ENCODE measurements around the gene ANG. TPM values are rescaled to one million over a fixed set of nuclear protein-coding genes. Genes with fewer than 3 reads are reported as not detected.

The ANG gene
- total RNA-seq, 1 donor from 2014 or later = 4.0 TPM

DNA sequence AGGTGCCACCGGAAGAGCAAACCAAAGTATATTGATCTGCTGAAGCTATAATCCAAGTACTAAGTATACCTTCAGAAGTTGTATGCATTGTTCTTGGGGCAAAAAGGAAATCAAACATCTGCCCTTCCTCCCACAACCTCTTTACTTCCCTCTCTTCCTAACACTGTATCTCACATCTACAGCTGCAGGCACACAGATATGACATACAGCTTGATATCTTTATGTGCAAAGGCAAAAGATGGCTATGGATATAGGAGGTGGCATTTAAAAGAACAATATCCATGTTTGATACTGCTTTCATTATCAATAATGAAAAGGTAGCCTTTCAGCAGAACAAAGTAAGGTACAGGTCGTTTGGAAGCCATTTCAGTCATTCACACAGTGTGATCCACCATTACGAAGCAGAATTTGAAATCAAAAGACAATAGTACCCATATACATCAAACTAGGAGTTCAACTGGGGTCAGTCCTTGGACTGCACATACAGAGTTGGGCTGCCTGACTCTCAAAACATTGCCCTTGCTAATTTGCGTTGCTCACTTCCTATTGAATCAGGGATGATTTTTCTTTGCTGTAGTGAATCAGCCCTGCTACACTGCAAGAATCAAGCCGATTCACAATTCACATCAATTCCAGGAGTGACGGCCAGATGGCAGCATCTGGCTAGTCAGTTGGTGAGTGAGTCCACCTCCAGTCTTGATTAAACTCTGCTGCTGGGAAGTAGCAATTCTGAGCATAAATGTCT, 8.9 kb downstream of the ANG start:
- Histone ChIP-seq H2AFZ (ENCODE audit: low read depth, low read length) (no peak overlapping the region), H3K27ac (ENCODE audit: low read depth, low read length) (no peak overlapping the region), H3K27me3 (ENCODE audit: insufficient read depth, low read length) (no peaks in the 10 kb centered on the region), H3K79me2 (ENCODE audit: insufficient read depth, low read length) (no peaks in the 10 kb centered on the region), H3K9me3 (ENCODE audit: insufficient read depth, low read depth, low read length) (no peaks in the 10 kb centered on the region), H3K4me3 (ENCODE audit: insufficient read depth, low read depth, low read length) (no peak overlapping the region), H4K20me1 (ENCODE audit: insufficient read depth, low read length) (no peaks in the 10 kb centered on the region), H3K36me3 (ENCODE audit: insufficient read depth, low read length) (no peaks in the 10 kb centered on the region), H3K9ac (ENCODE audit: low read length) (no peak overlapping the region), H3K4me1 (ENCODE audit: insufficient read depth, low read length) (no peaks in the 10 kb centered on the region), H3K4me2 (ENCODE audit: low read length) (no peak overlapping the region)
- Mint-ChIP-seq H3K27ac (ENCODE audit: unreplicated experiment) (no peak overlapping the region), H3K4me3 (ENCODE audit: unreplicated experiment) (no peak overlapping the region), H3K27me3 (ENCODE audit: low read depth, unreplicated experiment) (no peaks in the 10 kb centered on the region), H3K4me1 (ENCODE audit: low read depth, unreplicated experiment) (no peaks in the 10 kb centered on the region), H3K9me3 (ENCODE audit: unreplicated experiment) (no peaks in the 10 kb centered on the region), H3K36me3 (ENCODE audit: low read depth, unreplicated experiment) (no peaks in the 10 kb centered on the region)
- DNase-seq (ENCODE audit: low read depth) (peak; percentile 24), FAIRE-seq (peak; percentile 69)
- TF ChIP-seq EZH2 (IDR thresholded peaks at IDR 0.05; ENCODE audit: insufficient read depth, low read length) = no peak
- TF ChIP-seq, protein P1, sequence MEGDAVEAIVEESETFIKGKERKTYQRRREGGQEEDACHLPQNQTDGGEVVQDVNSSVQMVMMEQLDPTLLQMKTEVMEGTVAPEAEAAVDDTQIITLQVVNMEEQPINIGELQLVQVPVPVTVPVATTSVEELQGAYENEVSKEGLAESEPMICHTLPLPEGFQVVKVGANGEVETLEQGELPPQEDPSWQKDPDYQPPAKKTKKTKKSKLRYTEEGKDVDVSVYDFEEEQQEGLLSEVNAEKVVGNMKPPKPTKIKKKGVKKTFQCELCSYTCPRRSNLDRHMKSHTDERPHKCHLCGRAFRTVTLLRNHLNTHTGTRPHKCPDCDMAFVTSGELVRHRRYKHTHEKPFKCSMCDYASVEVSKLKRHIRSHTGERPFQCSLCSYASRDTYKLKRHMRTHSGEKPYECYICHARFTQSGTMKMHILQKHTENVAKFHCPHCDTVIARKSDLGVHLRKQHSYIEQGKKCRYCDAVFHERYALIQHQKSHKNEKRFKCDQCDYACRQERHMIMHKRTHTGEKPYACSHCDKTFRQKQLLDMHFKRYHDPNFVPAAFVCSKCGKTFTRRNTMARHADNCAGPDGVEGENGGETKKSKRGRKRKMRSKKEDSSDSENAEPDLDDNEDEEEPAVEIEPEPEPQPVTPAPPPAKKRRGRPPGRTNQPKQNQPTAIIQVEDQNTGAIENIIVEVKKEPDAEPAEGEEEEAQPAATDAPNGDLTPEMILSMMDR (IDR thresholded peaks at IDR 0.05; ENCODE audit: insufficient read depth, low read depth, low read length) = peak; percentile 75

DNA sequence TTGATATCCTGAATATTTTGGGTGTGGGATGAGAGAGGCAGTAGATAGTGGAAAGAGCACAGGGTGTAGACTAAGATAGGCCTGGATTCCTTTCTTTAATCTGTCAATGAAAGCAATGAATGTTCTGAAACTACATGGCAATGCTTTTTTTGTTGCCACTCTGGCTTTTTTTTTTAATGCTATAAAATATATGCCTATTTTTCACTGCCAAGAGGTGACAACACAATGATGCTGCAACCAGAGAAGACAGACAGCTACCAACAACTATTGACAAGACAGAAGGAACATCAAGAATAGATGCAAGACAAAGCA, 9.4 kb downstream of the ANG start:
- TF ChIP-seq, protein P1 (IDR thresholded peaks at IDR 0.05; ENCODE audit: insufficient read depth, low read depth, low read length) = no peak
- no peak for TF ChIP-seq EZH2 (IDR thresholded peaks at IDR 0.05; ENCODE audit: insufficient read depth, low read length)
- no peaks in the 10 kb centered on the region for H4K20me1 ChIP-seq (ENCODE audit: insufficient read depth, low read length)
- no peaks in the 10 kb centered on the region for H3K79me2 ChIP-seq (ENCODE audit: insufficient read depth, low read length)
- H3K27ac ChIP-seq (ENCODE audit: low read depth, low read length) = no peak overlapping the region
- H3K9ac ChIP-seq (ENCODE audit: low read length) = no peak overlapping the region
- H2AFZ ChIP-seq (ENCODE audit: low read depth, low read length) = no peak overlapping the region
- FAIRE-seq (no peak), DNase-seq (ENCODE audit: low read depth) (no peak)
- no peaks in the 10 kb centered on the region for H3K9me3 Mint-ChIP-seq (ENCODE audit: unreplicated experiment)
- H3K4me2 ChIP-seq (ENCODE audit: low read length) = no peak overlapping the region
- H3K27me3 ChIP-seq (ENCODE audit: insufficient read depth, low read length) = no peaks in the 10 kb centered on the region
- no peaks in the 10 kb centered on the region for H3K36me3 ChIP-seq (ENCODE audit: insufficient read depth, low read length)
- H3K4me1 Mint-ChIP-seq (ENCODE audit: low read depth, unreplicated experiment) = no peaks in the 10 kb centered on the region
- no peaks in the 10 kb centered on the region for H3K36me3 Mint-ChIP-seq (ENCODE audit: low read depth, unreplicated experiment)
- no peak overlapping the region for H3K27ac Mint-ChIP-seq (ENCODE audit: unreplicated experiment)
- no peak overlapping the region for H3K4me3 ChIP-seq (ENCODE audit: insufficient read depth, low read depth, low read length)
- no peaks in the 10 kb centered on the region for H3K9me3 ChIP-seq (ENCODE audit: insufficient read depth, low read depth, low read length)
- no peak overlapping the region for H3K4me3 Mint-ChIP-seq (ENCODE audit: unreplicated experiment)
- H3K27me3 Mint-ChIP-seq (ENCODE audit: low read depth, unreplicated experiment) = no peaks in the 10 kb centered on the region
- no peaks in the 10 kb centered on the region for H3K4me1 ChIP-seq (ENCODE audit: insufficient read depth, low read length)

DNA sequence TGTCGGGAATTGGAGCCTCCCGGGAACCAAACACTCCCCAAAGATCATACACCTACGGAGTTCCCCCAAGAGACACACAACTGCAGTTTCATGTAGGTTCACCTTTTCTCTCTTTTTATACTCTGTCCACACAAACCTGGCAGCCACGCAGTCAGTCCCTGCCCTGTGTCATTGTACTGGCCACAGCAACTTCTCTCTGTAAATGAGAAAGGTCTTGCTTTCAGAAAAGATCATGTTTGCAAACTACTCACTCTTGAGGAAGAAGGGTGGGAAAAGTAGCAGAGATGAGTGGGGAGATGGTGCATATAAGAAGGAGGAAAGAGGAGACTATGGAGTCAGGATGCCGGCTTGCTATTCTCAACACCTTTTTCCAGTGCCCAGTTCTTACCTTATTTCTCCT, 10.4 kb downstream of the ANG start:
- Histone ChIP-seq H2AFZ (ENCODE audit: low read depth, low read length) (no peak overlapping the region), H3K79me2 (ENCODE audit: insufficient read depth, low read length) (no peaks in the 10 kb centered on the region), H3K27ac (ENCODE audit: low read depth, low read length) (no peak overlapping the region), H3K4me2 (ENCODE audit: low read length) (no peak overlapping the region), H3K4me1 (ENCODE audit: insufficient read depth, low read length) (no peaks in the 10 kb centered on the region), H3K27me3 (ENCODE audit: insufficient read depth, low read length) (no peaks in the 10 kb centered on the region), H3K9ac (ENCODE audit: low read length) (no peak overlapping the region), H3K9me3 (ENCODE audit: insufficient read depth, low read depth, low read length) (no peaks in the 10 kb centered on the region), H3K4me3 (ENCODE audit: insufficient read depth, low read depth, low read length) (no peak overlapping the region), H4K20me1 (ENCODE audit: insufficient read depth, low read length) (no peaks in the 10 kb centered on the region), H3K36me3 (ENCODE audit: insufficient read depth, low read length) (no peaks in the 10 kb centered on the region)
- no peak overlapping the region for H3K4me3 Mint-ChIP-seq (ENCODE audit: unreplicated experiment)
- no peak for TF ChIP-seq EZH2 (IDR thresholded peaks at IDR 0.05; ENCODE audit: insufficient read depth, low read length)
- TF ChIP-seq, protein P1 (IDR thresholded peaks at IDR 0.05; ENCODE audit: insufficient read depth, low read depth, low read length) = no peak
- no peaks in the 10 kb centered on the region for H3K9me3 Mint-ChIP-seq (ENCODE audit: unreplicated experiment)
- H3K27me3 Mint-ChIP-seq (ENCODE audit: low read depth, unreplicated experiment) = no peaks in the 10 kb centered on the region
- no peaks in the 10 kb centered on the region for H3K4me1 Mint-ChIP-seq (ENCODE audit: low read depth, unreplicated experiment)
- H3K27ac Mint-ChIP-seq (ENCODE audit: unreplicated experiment) = no peak overlapping the region
- DNase-seq (ENCODE audit: low read depth) (no peak), FAIRE-seq (no peak)
- no peaks in the 10 kb centered on the region for H3K36me3 Mint-ChIP-seq (ENCODE audit: low read depth, unreplicated experiment)
